GM12878 (cell line): ENCODE data around the gene DKK3. TPM values are rescaled to one million over a fixed set of nuclear protein-coding genes. Genes with fewer than 3 reads are reported as not detected.

Experiments used
- ATAC-seq: fragments of 200-7000 bp; cut with Tn5 transposase; 3 replicates; pipeline ENCODE4 v1.9.1; 2020; ENCODE audit warnings: mild to moderate bottlenecking, moderate library complexity
- BruUV-seq: library from RNA; stranded (reverse); fragments of 400-500 nt; replicated peaks from 2 replicates; lab custom pipeline; 2021; lab: Mats Ljungman, UMichigan
- CTCF ChIA-PET: fragments of 300-600 bp; sonication (Branson Sonifier 250); formaldehyde crosslinking; extraction: SDS; loops from one replicate; lab custom pipeline; 2021; ENCODE audit warnings: inconsistent platforms; lab: Yijun Ruan, JAX
- POLR2A ChIA-PET: fragments of 350-600 bp; formaldehyde crosslinking; extraction: SDS; loops from one replicate; lab custom pipeline; 2021; ENCODE audit warnings: inconsistent platforms; lab: Charles Lee
- RAD21 ChIA-PET: fragments of 300-600 bp; sonication (Branson Sonifier 250); formaldehyde crosslinking; loops from one replicate; lab custom pipeline; 2023; ENCODE audit warnings: antibody characterized with exemption; ENCODE audit not compliant: unreplicated experiment; lab: Charles Lee
- SMC1A ChIA-PET: fragments of 300-600 bp; sonication (Branson Sonifier 250); formaldehyde crosslinking; loops from one replicate; lab custom pipeline; 2023; ENCODE audit not compliant: unreplicated experiment, uncharacterized antibody; lab: Charles Lee
- DNase-seq: peaks from one replicate; pipeline ENCODE4 v3.0.0-alpha.2; 2011; ENCODE audit warnings: low read depth, low spot score
- FAIRE-seq: peaks from 3 replicates; lab custom pipeline; 2011; peaks lifted over from hg19 to GRCh38; lab: Jason Lieb, UNC
- H2AFZ ChIP-seq: 2 replicates; pipeline ENCODE4 v1.6.0; 2011; ENCODE audit warnings: low read depth, low read length, control low read depth; ENCODE audit not compliant: control insufficient read depth
- H3K27ac ChIP-seq: 2 replicates; pipeline ENCODE4 v1.5.1; 2011; ENCODE audit warnings: control low read depth; ENCODE audit not compliant: control insufficient read depth, insufficient read depth
- H3K27me3 ChIP-seq, 2 experiments: replicated peaks in 1 of 2; 2 replicates each; pipeline versions ENCODE4 v1.6.0 to v1.6.1; 2011; ENCODE audit warnings: low read length in 1 of 2; ENCODE audit not compliant: control insufficient read depth in 2 of 2, insufficient read depth in 2 of 2
- H3K36me3 ChIP-seq, 2 experiments: 2 replicates each; pipeline ENCODE4 v1.5.1; 2011; ENCODE audit warnings: low read length in 1 of 2; ENCODE audit not compliant: control insufficient read depth in 2 of 2, insufficient read depth in 2 of 2
- H3K4me1 ChIP-seq: 2 replicates; pipeline ENCODE4 v1.6.1; 2011; ENCODE audit warnings: mild to moderate bottlenecking, low read length, moderate library complexity, mixed read lengths; ENCODE audit not compliant: control insufficient read depth, insufficient read depth
- H3K4me2 ChIP-seq: 2 replicates; pipeline ENCODE4 v1.6.0; 2011; ENCODE audit warnings: control low read depth; ENCODE audit not compliant: control insufficient read depth, insufficient read depth
- H3K4me3 ChIP-seq: fragments of 200-600 bp; sonication (generic); 2 replicates; pipeline ENCODE4 v1.5.1; 2016
- H3K79me2 ChIP-seq: 2 replicates; pipeline ENCODE4 v1.6.0; 2011; ENCODE audit warnings: low read length; ENCODE audit not compliant: control insufficient read depth, insufficient read depth
- H3K9ac ChIP-seq: 2 replicates; pipeline ENCODE4 v1.8.0; 2011; ENCODE audit warnings: low read length, control low read depth, mixed read lengths; ENCODE audit not compliant: control insufficient read depth, insufficient read depth
- H3K9me3 ChIP-seq: replicated peaks from 3 replicates; pipeline ENCODE4 v1.5.1; 2011; ENCODE audit warnings: mild to moderate bottlenecking, low read length; ENCODE audit not compliant: control insufficient read depth, insufficient read depth
- H4K20me1 ChIP-seq: 2 replicates; pipeline ENCODE4 v1.6.0; 2011; ENCODE audit not compliant: control insufficient read depth, insufficient read depth
- CBFB ChIP-seq: IDR thresholded peaks from 2 replicates; pipeline ENCODE4 v1.6.1; 2016; ENCODE audit warnings: antibody characterized with exemption, low read depth
- CHD2 ChIP-seq: IDR thresholded peaks from 2 replicates; pipeline ENCODE4 v1.6.1; 2011; ENCODE audit warnings: low read depth, low read length, improper control_type of control experiment, borderline replicate concordance
- EZH2 ChIP-seq: IDR thresholded peaks from 2 replicates; pipeline ENCODE4 v1.6.1; 2012; ENCODE audit warnings: low read depth, mild to moderate bottlenecking, control low read depth, inconsistent platforms, low read length, borderline replicate concordance; ENCODE audit not compliant: control insufficient read depth
- HDAC6 ChIP-seq: fragments of 200-600 bp; sonication (generic); IDR thresholded peaks from one replicate; pipeline ENCODE4 v1.8.0; 2017; ENCODE audit warnings: antibody characterized with exemption; ENCODE audit not compliant: unreplicated experiment
- REST ChIP-seq: IDR thresholded peaks from 2 replicates; pipeline ENCODE4 v1.6.1; 2012; ENCODE audit warnings: mild to moderate bottlenecking, low read depth, low read length
- WGBS: methylation state at CpG from one replicate; pipeline ENCODE4 v1.1.6; 2016; ENCODE audit warnings: low lambda C conversion rate; ENCODE audit not compliant: insufficient replicate concordance, insufficient coverage; ENCODE audit errors: missing lambda C conversion rate; 5-methylcytosine and 5-hydroxymethylcytosine counted together
- in situ Hi-C: fragments of 300-500 bp; cut with MboI; formaldehyde crosslinking; loops from 9 replicates; pipeline ENCODE4 v1.14.3; 2018; ENCODE audit warnings: mixed read lengths
- intact Hi-C: fragments of 100-400 bp; cut with micrococcal nuclease; formaldehyde crosslinking; loops from one replicate; pipeline ENCODE4 v1.14.2; 2022; ENCODE audit not compliant: unreplicated experiment
- polyA plus RNA-seq, 11 experiments: library from polyadenylated mRNA; depleted of rRNA in 4 of 11; unstranded in 6 of 11; stranded (reverse) in 5 of 11; fragments of >200 nt; fragmentation: Nextera tagmentation in 4 of 11; fragmentation: Illumina TruSeq in 1 of 11; extraction: Ambion mirVana in 4 of 11; extraction: Trizol in 1 of 11; gene quantifications; 1 replicate in 1 of 11; 2 replicates in 10 of 11; pipeline versions ENCODE4 v1.2.1 to v1.2.3, GENCODE V29; 2011 to 2016; ENCODE audit warnings: inconsistent platforms in 2 of 11, missing spikeins in 2 of 11, low read depth in 1 of 11
- total RNA-seq, 4 experiments: library from RNA; depleted of rRNA in 3 of 4; stranded (reverse); fragments of >200 nt in 3 of 4; fragmentation: Illumina TruSeq in 1 of 4; extraction: Trizol in 1 of 4; gene quantifications; 2 replicates each; pipeline versions ENCODE4 v1.2.1 to v1.2.3, GENCODE V29; 2013 to 2021

Gene DKK3
- total and polyA plus RNA-seq, 10 of the 15 experiments (the other 5 are each of a cell fraction or from before 2014, with no cell fraction given): 0.07 to 0.16 (median 0.15) TPM; not detected in 7

GRCh38 chr11:11956006-11956405, 52.4 kb downstream of the DKK3 start:
- POLR2A ChIA-PET: no interaction called here
- FAIRE-seq: no peak
- intact Hi-C loops: no loop called here

More at GRCh38 chr11:11956006-11956405, 52.4 kb downstream of the DKK3 start:
- TF ChIP-seq REST: no peak
- TF ChIP-seq CHD2: no peak
- TF ChIP-seq HDAC6: no peak
- no peak for TF ChIP-seq CBFB
- TF ChIP-seq EZH2: no peak
- no peak for ATAC-seq
- no peaks in the 10 kb centered on the region for H4K20me1 ChIP-seq
- no peak overlapping the region for H3K4me3 ChIP-seq
- no peaks in the 10 kb centered on the region for H3K27me3 ChIP-seq
- no peak overlapping the region for H3K9ac ChIP-seq
- H3K4me2 ChIP-seq: no peak overlapping the region
- RAD21 ChIA-PET: no interaction called here
- SMC1A ChIA-PET: interaction anchor here (1.1 kb wide), 1 partner anchor 8 kb away, joined by 3 read pairs; no protein-coding TSS in a partner anchor
- no peak overlapping the region for H3K27ac ChIP-seq
- H2AFZ ChIP-seq: no peak overlapping the region
- CTCF ChIA-PET: no interaction called here
- no peaks in the 10 kb centered on the region for H3K9me3 ChIP-seq
- in situ Hi-C loops: no loop called here
- no TSS peak for BruUV-seq
- WGBS: 95% methylated on average over 5 of the region's 5 CpGs
- H3K79me2 ChIP-seq: no peaks in the 10 kb centered on the region
- DNase-seq: no peak
- peaks cover 9% of the 10 kb centered on the region for H3K4me1 ChIP-seq
- peaks cover 0 to 22% of the 10 kb centered on the region in 2 experiments for H3K36me3 ChIP-seq
